Peyer's patch (tissue), 4 donors: ENCODE measurements around the gene MAP3K9.

Experiments
- CTCF ChIP-seq, 6 experiments: fragments of 450-650 bp in 4 of 6; fragments of 200-600 bp in 2 of 6; sonication (generic) in 1 of 6; IDR thresholded peaks; one replicate each; pipeline ENCODE4 v1.5.1; 2017 to 2019; ENCODE audit warnings: antibody characterized with exemption in 6 of 6, mild to moderate bottlenecking in 3 of 6, moderate library complexity in 1 of 6
- POLR2A ChIP-seq, 2 donors: fragments of 450-650 bp; IDR thresholded peaks; one replicate each; pipeline ENCODE4 v1.5.1; 2017; ENCODE audit warnings: antibody characterized with exemption in 2 of 2, mild to moderate bottlenecking in 2 of 2, moderate library complexity in 2 of 2

GRCh38 chr14:70726651-70727375, 82.5 kb downstream of the MAP3K9 start:
- TF ChIP-seq CTCF (IDR thresholded peaks at IDR 0.05) (no peak), POLR2A (IDR thresholded peaks at IDR 0.05) (no peak)
